ENCODE results near the gene OXCT2.
A peak's percentile ranks its signal among the peaks of the same experiment; 100 is the strongest.

OXCT2 gene

DNA sequence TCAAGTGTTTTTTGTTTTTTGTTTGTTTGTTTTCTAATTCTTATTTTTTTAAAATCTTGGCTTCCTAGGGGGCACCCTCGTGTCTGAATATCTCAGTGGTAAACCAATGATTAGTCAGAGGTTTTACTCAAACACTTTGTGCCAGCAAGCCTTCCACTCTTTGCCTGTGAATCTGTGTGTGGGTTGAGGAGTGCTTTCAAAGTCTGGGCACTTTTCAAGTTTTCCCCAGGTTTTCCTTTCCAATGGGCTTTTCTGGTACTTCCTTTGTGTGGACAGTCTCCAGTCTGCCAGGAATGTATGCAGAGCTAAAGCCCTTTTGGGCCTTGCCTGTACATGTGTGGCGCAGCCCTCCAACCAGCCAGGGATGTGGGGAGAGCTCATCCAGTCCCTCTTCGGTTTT, 42.1 kb downstream of the OXCT2 start:
- DNase-seq = no peak

GRCh38 chr1:39727932-39728317, 43.2 kb downstream of the OXCT2 start:
- DNase-seq = no peak

DNA sequence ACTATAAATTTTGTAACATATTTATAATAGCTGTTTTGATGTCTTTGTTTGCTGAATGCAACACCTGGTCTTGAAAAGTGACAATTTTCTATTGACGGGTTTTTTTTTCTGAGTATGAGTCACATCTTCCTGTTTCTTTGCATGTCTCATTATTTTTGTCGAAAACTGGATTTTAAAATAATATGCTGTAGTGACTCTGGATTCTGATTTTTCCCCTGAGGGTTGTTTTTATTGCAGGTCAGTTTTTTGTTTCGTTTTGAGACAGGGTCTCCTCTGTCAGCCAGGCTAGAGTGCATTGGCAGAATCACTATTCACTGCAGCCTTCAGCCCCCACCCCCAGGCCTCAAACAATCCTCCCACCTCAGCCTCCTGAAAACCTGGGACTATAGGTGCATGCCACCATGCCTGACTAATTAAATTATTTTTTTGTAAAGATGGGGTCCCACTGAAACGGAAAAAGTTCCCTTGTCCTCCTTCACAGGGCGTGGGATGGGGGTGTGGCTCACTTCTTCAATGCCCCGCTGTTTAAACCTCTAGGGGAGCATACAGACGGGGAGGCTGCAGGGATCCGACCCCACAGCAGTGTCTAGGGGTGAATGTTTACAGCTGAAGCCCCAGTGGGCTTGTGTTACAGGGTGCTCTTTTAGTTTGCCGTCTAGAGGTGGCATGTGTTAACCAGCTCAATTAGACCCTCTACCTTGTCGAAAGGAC, 43.8 kb downstream of the OXCT2 start:
- DNase-seq = no peak

DNA sequence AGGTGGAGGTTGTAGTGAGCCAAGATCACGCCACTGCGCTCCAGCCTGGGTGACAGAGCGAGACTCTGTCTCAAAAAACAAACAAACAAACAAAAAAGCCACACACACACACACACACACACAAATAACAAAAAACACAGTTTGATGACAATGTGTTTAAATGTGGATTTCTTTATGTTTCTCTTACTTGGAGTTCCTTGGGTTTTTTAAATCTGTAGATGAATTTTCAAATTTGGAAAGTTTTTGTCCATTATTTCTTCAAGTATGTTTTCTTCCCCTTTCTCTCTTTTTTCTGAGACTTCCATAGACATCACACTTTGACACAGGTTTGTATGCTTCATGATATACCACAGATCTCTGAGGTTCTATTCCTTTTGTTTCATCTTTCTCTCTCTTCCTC, 44.5 kb downstream of the OXCT2 start:
- DNase-seq = no peak

GRCh38 chr1:39722495-39722894, 48.7 kb downstream of the OXCT2 start:
- DNase-seq = no peak

DNA sequence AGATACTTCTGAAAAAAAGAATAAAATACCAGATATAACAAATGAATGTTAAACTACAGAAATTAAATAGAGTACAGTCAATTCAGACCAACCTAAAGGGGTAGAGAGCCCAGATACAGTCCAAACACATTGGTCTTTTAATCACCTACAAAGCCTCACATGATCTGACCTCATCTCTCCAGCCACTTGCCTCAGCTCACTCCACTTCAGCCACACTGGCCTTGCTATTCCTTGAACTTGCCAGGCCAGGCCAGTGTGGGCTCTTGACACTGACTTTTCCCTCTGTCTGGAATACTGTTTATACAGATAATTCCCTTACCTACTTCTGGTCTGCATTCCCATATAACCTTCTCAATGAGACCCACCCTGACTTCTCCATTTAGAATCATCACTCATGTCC, 49.5 kb downstream of the OXCT2 start:
- no peak for DNase-seq

DNA sequence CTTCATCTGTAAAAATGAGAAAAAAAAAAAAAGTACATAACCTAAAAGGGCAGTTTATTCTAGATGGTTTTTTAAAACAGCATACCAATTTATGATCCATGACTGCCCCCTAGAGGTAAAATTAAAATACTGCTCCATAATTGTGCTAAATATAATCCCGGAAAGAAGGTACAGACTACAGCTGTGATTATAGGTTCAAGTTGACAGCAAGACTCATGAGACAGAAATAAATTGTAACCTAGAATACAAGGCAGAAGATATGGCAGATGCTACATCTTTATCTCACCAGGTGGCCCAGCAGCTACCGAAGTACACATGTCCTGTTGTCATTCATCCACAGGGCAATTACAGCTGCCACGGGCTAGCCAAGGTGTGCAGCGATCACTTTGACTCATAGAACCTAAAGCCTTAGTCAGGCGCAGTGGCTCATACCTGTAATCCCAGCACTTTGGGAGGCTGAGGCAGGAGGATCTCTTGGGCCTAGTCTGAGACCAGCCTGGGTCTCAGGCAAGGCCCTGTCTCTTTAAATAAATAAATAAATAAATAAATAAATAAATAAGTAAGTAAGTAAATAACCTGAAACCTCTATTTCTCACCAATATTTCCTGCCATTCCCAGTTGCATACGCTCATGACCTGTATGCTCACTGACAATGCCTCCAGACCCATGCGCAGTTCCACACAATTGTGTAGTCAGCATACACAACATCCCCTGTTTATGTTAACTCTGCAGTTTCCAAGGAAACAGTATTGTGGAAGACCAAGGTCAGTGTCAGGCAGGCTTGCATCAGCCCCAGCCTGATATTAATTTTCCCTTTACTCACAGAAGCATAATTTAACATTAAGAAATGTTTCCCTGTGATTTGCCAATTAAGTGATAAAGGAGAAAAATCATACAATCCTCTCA, 50.8 kb downstream of the OXCT2 start:
- DNase-seq = peak; percentile 100
